K562 (cell line): Measurements from ENCODE around the gene FAM174C. TPM values are rescaled to one million over a fixed set of nuclear protein-coding genes. Genes with fewer than 3 reads are reported as not detected.

Experiments
- CBFA2T2 ChIP-seq: fragments of 450-650 bp; conservative IDR thresholded peaks from 2 replicates; pipeline ENCODE4 v1.6.1; 2017; ENCODE audit warnings: mild to moderate bottlenecking
- FOXA1 ChIP-seq: fragments of 450-650 bp; IDR thresholded peaks from 2 replicates; pipeline ENCODE4 v1.6.1; 2016; ENCODE audit warnings: mild to moderate bottlenecking, borderline replicate concordance
- GATAD2B ChIP-seq: fragments of 450-650 bp; IDR thresholded peaks from 2 replicates; pipeline ENCODE4 v1.6.1; 2017; ENCODE audit warnings: mild to moderate bottlenecking, borderline replicate concordance
- JUN ChIP-seq, 2 experiments: sonication (generic) in 1 of 2; formaldehyde crosslinking in 1 of 2; IDR thresholded peaks; 2 replicates each; pipeline versions ENCODE4 v1.6.1 to v1.8.0; 2012 to 2022; ENCODE audit warnings: borderline replicate concordance in 2 of 2, mild to moderate bottlenecking in 2 of 2, improper control_type of control experiment in 1 of 2, low read depth in 1 of 2, low read length in 1 of 2, missing genetic modification reagents in 1 of 2
- MLLT1 ChIP-seq, 2 experiments: fragments of 450-650 bp; IDR thresholded peaks; 2 replicates each; pipeline ENCODE4 v1.6.1; 2016
- NCOA6 ChIP-seq: fragments of 450-650 bp; IDR thresholded peaks from 2 replicates; pipeline ENCODE4 v1.6.1; 2017; ENCODE audit warnings: mild to moderate bottlenecking
- POLR2G ChIP-seq: fragments of 200-400 bp; formaldehyde crosslinking; IDR thresholded peaks from 2 replicates; pipeline ENCODE4 v1.6.1; 2017; ENCODE audit warnings: low read depth, mild to moderate bottlenecking, antibody characterized with exemption, low read length, moderate library complexity
- RB1 ChIP-seq: fragments of 450-650 bp; IDR thresholded peaks from 2 replicates; pipeline ENCODE4 v1.6.1; 2017; ENCODE audit warnings: low read depth, mild to moderate bottlenecking
- RBBP5 ChIP-seq: fragments of 200-600 bp; sonication (generic); IDR thresholded peaks from 2 replicates; pipeline ENCODE4 v1.6.1; 2012; ENCODE audit warnings: borderline replicate concordance, mild to moderate bottlenecking, low read length, control low read depth, inconsistent platforms; ENCODE audit not compliant: insufficient read depth, poor library complexity, severe bottlenecking
- TRIM24 ChIP-seq, 2 experiments: fragments of 450-650 bp; IDR thresholded peaks; 2 replicates each; pipeline ENCODE4 v1.6.1; 2016
- ZBTB7A ChIP-seq: IDR thresholded peaks from 2 replicates; pipeline ENCODE4 v1.6.1; 2011; ENCODE audit warnings: low read depth, mild to moderate bottlenecking, low read length, moderate library complexity, borderline replicate concordance; ENCODE audit not compliant: control insufficient read depth
- ZNF23 ChIP-seq: fragments of 250-450 bp; sonication (Bioruptor Pico); IDR thresholded peaks from 2 replicates; pipeline ENCODE4 v1.4.0; 2020; ENCODE audit warnings: mild to moderate bottlenecking
- ZNF316 ChIP-seq: fragments of 450-650 bp; IDR thresholded peaks from 2 replicates; pipeline ENCODE4 v1.6.1; 2016
- ZNF778 ChIP-seq: fragments of 450-650 bp; formaldehyde crosslinking; IDR thresholded peaks from 2 replicates; pipeline ENCODE4 v1.4.0; 2020; ENCODE audit warnings: mild to moderate bottlenecking, moderate library complexity
- ZNF780A ChIP-seq: fragments of 250-450 bp; sonication (Bioruptor Pico); IDR thresholded peaks from 2 replicates; pipeline ENCODE4 v1.5.0; 2021; ENCODE audit warnings: mild to moderate bottlenecking
- polyA plus RNA-seq, 8 experiments: library from polyadenylated mRNA; depleted of rRNA in 4 of 8; stranded (reverse) in 5 of 8; unstranded in 3 of 8; fragments of >200 nt; fragmentation: Nextera tagmentation in 2 of 8; fragmentation: Illumina TruSeq in 1 of 8; extraction: Ambion mirVana in 2 of 8; extraction: Trizol in 1 of 8; gene quantifications; 2 replicates each; pipeline versions ENCODE4 v1.2.1 to v1.2.3, GENCODE V29; 2011 to 2014; ENCODE audit warnings: inconsistent platforms in 1 of 8, missing spikeins in 1 of 8
- total RNA-seq, 7 experiments: library from RNA; depleted of rRNA in 6 of 7; stranded (reverse); fragments of >200 nt in 6 of 7; fragmentation: Illumina TruSeq in 2 of 7; extraction: Trizol in 2 of 7; gene quantifications; 2 replicates each; pipeline versions ENCODE4 v1.2.1 to v1.2.3, GENCODE V29; 2011 to 2021; ENCODE audit warnings: low replicate concordance in 1 of 7
- TF ChIP-seq, protein P1 (sequence below): fragments of 250-450 bp; sonication (Bioruptor Pico); IDR thresholded peaks from 2 replicates; pipeline ENCODE4 v1.5.0; 2021; ENCODE audit warnings: mild to moderate bottlenecking, moderate library complexity
- TF ChIP-seq, protein P2 (sequence below): fragments of 250-450 bp; sonication (Bioruptor Pico); IDR thresholded peaks from 2 replicates; pipeline ENCODE4 v1.5.0; 2021; ENCODE audit warnings: mild to moderate bottlenecking, borderline replicate concordance
- TF ChIP-seq, protein P3 (sequence below): fragments of 450-650 bp; IDR thresholded peaks from 2 replicates; pipeline ENCODE4 v1.6.1; 2016; ENCODE audit warnings: borderline replicate concordance

FAM174C gene
- total and polyA plus RNA-seq, 9 of the 15 experiments (the other 6 are each of a cell fraction or from before 2014, with no cell fraction given), result 0.66 to 89.6 (median 20.3) TPM

- TF ChIP-seq, protein P1, sequence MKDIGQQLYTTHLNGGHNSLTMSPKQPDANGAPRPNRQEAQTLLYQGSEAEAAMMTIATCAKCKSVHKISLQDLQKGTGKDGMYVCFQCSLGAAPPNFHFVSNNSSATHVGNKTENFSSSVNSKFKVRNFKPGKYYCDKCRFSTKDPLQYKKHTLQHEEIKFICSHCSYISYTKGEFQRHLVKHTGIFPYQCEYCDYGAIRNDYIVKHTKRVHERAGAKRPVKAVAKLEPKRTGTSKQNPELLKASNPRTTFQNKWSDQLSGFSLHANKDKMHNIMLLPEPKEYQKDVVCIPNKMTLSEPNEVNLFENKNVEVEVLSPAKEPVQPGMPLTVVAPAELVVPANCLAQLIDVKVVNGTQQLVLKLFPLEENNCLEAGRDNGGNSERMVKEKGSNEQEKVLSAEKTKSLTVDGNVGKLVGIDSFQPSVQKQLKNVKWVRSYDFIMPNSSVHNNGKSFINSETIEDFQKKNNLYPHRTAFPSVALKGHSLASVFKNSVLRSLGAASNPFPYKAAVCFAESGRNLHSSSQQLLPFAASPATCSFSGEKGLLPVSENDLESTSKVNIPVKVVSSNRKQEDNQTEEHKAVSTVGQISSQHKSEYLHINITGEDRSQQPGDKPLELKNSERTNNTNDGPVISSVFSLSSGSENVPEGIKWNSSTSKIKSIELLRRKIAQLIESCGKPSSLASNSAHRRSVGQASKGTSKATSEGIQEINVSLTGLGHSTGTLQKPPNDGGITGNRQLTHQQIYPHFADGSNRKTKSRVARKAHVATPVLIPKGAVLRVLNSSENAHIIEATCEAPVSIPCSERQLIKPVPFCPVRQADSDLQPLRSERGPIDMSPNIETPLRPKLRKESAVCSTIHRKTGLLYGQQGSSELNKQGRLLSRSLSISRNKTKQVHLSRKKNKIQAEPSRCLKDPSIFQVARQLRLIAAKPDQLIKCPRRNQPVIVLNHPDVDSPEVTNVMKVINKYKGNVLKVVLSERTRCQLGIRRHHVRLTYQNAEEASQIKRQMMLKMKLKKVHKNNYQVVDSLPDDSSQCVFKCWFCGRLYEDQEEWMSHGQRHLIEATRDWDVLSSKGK (CRISPR knock-in tag), result no peak
- TF ChIP-seq RB1 (no peak), ZBTB7A (peak; percentile 79; the same call in 1 of the 2 replicates), RBBP5 (peak; percentile 10), JUN (IDR thresholded peaks at IDR 0.05; ENCODE audit: borderline replicate concordance, low read depth, low read length) (no peak), JUN (CRISPR knock-in tag; IDR thresholded peaks at IDR 0.05; ENCODE audit: borderline replicate concordance) (0 out of 2 replicates have a peak, but pooled peaks have one; percentile 61), ZNF778 (CRISPR knock-in tag) (no peak), ZNF316 (no peak), MLLT1 (IDR thresholded peaks at IDR 0.05) (no peak), ZNF23 (CRISPR knock-in tag) (no peak), ZNF780A (no peak), CBFA2T2 (no peak), NCOA6 (no peak), POLR2G (peak; percentile 82), FOXA1 (no peak), GATAD2B (no peak), TRIM24 (IDR thresholded peaks at IDR 0.05) (no peak)
- TF ChIP-seq, protein P2, sequence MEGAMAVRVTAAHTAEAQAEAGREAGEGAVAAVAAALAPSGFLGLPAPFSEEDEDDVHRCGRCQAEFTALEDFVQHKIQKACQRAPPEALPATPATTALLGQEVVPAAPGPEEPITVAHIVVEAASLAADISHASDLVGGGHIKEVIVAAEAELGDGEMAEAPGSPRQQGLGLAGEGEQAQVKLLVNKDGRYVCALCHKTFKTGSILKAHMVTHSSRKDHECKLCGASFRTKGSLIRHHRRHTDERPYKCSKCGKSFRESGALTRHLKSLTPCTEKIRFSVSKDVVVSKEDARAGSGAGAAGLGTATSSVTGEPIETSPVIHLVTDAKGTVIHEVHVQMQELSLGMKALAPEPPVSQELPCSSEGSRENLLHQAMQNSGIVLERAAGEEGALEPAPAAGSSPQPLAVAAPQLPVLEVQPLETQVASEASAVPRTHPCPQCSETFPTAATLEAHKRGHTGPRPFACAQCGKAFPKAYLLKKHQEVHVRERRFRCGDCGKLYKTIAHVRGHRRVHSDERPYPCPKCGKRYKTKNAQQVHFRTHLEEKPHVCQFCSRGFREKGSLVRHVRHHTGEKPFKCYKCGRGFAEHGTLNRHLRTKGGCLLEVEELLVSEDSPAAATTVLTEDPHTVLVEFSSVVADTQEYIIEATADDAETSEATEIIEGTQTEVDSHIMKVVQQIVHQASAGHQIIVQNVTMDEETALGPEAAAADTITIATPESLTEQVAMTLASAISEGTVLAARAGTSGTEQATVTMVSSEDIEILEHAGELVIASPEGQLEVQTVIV (CRISPR knock-in tag), result no peak
- TF ChIP-seq, protein P3, sequence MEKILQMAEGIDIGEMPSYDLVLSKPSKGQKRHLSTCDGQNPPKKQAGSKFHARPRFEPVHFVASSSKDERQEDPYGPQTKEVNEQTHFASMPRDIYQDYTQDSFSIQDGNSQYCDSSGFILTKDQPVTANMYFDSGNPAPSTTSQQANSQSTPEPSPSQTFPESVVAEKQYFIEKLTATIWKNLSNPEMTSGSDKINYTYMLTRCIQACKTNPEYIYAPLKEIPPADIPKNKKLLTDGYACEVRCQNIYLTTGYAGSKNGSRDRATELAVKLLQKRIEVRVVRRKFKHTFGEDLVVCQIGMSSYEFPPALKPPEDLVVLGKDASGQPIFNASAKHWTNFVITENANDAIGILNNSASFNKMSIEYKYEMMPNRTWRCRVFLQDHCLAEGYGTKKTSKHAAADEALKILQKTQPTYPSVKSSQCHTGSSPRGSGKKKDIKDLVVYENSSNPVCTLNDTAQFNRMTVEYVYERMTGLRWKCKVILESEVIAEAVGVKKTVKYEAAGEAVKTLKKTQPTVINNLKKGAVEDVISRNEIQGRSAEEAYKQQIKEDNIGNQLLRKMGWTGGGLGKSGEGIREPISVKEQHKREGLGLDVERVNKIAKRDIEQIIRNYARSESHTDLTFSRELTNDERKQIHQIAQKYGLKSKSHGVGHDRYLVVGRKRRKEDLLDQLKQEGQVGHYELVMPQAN, result no peak
Observed at GRCh38 chr19:1259876-1260748, 15.2 kb upstream of the FAM174C start (continued).
